Activated gamma-delta T cell treated with anti-CD3 and anti-CD28 coated beads, Interleukin-2, amount 50 U/mL, for 16 hours (primary cell): ENCODE measurements around the gene SKOR1.

ENCODE experiments used
- DNase-seq: peaks from one replicate; pipeline ENCODE4 v3.0.0-alpha.2; 2020; ENCODE audit warnings: low read depth

Gene SKOR1

GRCh38 chr15:67832031-67832551 is 6.8 kb downstream of the SKOR1 start:
- no peak for DNase-seq

GRCh38 chr15:67832897-67833709 is 7.8 kb downstream of the SKOR1 start:
- DNase-seq, result no peak

GRCh38 chr15:67833710-67834511 is 8.6 kb downstream of the SKOR1 start:
- DNase-seq, result no peak

- DNase-seq, result no peak
Observed at GRCh38 chr15:67834581-67835296, 9.4 kb downstream of the SKOR1 start.

- DNase-seq, result no peak
Observed at GRCh38 chr15:67835297-67836133, 10.2 kb downstream of the SKOR1 start.

- DNase-seq, result no peak
Observed at GRCh38 chr15:67836134-67836455, 10.8 kb downstream of the SKOR1 start.

GRCh38 chr15:67836477-67836876 is 11.2 kb downstream of the SKOR1 start:
- DNase-seq, result no peak

GRCh38 chr15:67836955-67837354 is 11.6 kb downstream of the SKOR1 start:
- DNase-seq, result no peak

GRCh38 chr15:67838789-67839332 is 13.6 kb downstream of the SKOR1 start:
- no peak for DNase-seq

- no peak for DNase-seq
Observed at GRCh38 chr15:67839499-67839928, 14.2 kb downstream of the SKOR1 start.

- peak; percentile 92 for DNase-seq
Observed at GRCh38 chr15:67839929-67840748, 14.8 kb downstream of the SKOR1 start, which contains the start of gene RNU6-1. TSS of gene RNU6-1 (minus strand) at chr15:67840045.

GRCh38 chr15:67840749-67841512 is 15.6 kb downstream of the SKOR1 start:
- no peak for DNase-seq

GRCh38 chr15:67841513-67841762 is 16.1 kb downstream of the SKOR1 start:
- DNase-seq, result no peak

GRCh38 chr15:67843092-67843501 is 17.8 kb downstream of the SKOR1 start:
- DNase-seq, result no peak

- DNase-seq, result no peak
Observed at GRCh38 chr15:67843571-67844387, 18.5 kb downstream of the SKOR1 start.

- no peak for DNase-seq
Observed at GRCh38 chr15:67845974-67846373, 20.7 kb downstream of the SKOR1 start.

- no peak for DNase-seq
Observed at GRCh38 chr15:67849538-67849937, 24.2 kb downstream of the SKOR1 start.

GRCh38 chr15:67850336-67850735 is 25.0 kb downstream of the SKOR1 start:
- no peak for DNase-seq

- DNase-seq, result no peak
Observed at GRCh38 chr15:67850994-67851571, 25.8 kb downstream of the SKOR1 start.
